ENCODE measurements around the gene CATSPERB.
"Not testable (repeated sequence)": the region's sequence is repeated elsewhere in the genome, so short reads cannot be mapped to it uniquely, and the experiment has no call there.

Gene CATSPERB

GRCh38 chr14:91677687-91678086 lies 54.2 kb downstream of the CATSPERB start:
- not testable (repeated sequence) for DNase-seq

GRCh38 chr14:91674911-91675310 lies 57.0 kb downstream of the CATSPERB start:
- DNase-seq: no peak

- no peak for DNase-seq
Measured at GRCh38 chr14:91669867-91670266, 62.0 kb downstream of the CATSPERB start.

- DNase-seq: not testable (repeated sequence)
Measured at GRCh38 chr14:91667101-91667500, 64.8 kb downstream of the CATSPERB start.

DNA sequence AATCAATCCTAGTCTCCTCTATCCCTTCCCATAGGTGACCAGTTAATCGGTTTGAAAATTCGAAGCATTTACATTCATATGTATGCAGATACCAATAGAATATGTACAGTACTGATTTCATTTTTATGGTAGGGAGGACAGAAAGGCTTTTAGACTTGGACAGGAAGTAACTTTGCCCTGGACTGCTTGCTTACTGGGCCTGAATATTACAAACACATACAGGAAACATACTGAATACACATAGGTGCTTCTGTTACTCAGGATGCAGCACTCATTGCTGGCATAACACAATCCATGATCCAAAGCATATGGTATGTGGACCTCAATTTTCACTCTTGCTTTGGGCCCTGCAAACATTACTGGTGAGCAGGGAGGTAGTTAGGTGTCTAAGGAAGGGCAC lies 71.1 kb downstream of the CATSPERB start:
- no peak for DNase-seq

DNA sequence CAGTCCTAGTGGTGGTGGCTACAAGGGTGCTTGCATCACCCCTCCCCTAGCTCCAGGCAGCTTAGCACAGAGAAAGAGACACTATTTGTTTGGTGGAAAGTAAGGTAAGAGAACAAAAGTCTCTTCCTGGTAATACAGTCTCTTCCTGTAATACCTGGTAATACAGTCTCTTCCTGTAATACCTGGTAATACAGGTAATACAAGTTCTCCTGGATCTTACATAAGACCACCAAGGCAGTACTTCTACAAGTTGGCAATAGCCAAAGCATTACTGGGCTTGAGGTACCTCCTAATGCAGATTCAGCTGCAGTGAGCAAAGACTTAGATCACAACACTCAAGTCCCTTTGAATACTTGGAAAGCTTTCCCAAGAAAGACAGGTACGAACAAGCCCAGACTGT lies 77.0 kb downstream of the CATSPERB start:
- DNase-seq: no peak

DNA sequence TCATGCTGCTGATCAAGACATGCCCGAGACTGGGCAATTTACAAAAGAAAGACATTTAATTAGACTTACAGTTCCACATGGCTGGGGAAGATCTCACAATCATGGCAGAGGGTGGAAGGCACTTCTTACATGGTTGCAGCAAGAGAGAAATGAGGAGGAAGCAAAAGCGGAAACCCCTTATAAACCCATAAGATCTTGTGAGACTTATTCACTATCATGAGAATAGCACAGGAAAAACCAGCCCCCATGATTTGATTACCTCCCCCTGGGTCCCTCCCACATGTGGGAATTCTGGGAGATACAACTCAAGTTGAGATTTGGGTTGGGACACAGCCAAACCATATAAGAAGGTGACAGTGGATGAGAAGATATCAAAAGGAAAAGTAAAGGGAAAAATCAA lies 78.4 kb downstream of the CATSPERB start:
- no peak for DNase-seq

GRCh38 chr14:91649930-91650329 lies 82.0 kb downstream of the CATSPERB start:
- DNase-seq: peak in 2 of 58 donors; percentile 6 to 11

GRCh38 chr14:91647856-91648255 lies 84.0 kb downstream of the CATSPERB start:
- DNase-seq: no peak

DNA sequence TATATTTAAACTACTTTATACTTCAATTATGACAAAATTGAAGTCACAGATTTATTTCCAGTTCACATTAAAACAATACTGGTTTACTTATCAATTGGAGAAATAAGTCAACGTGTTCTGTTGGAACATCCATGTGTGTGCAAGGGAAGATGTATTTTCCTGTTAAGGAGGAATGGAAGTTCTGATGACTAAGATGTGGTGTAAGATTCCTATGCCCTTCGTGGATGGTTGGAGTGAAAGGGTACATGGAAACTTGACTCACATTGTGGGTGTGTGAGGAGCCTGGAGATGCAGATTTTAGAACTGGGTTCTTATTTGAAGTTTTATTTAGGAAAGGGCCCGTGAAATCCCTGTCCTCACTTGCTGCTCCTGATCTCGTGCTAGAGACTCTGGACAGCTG lies 95.3 kb downstream of the CATSPERB start:
- no peak for DNase-seq

GRCh38 chr14:91624757-91625156 lies 107.1 kb downstream of the CATSPERB start:
- no peak for DNase-seq

- DNase-seq: no peak
Measured at GRCh38 chr14:91614187-91614586, 117.7 kb downstream of the CATSPERB start.

DNA sequence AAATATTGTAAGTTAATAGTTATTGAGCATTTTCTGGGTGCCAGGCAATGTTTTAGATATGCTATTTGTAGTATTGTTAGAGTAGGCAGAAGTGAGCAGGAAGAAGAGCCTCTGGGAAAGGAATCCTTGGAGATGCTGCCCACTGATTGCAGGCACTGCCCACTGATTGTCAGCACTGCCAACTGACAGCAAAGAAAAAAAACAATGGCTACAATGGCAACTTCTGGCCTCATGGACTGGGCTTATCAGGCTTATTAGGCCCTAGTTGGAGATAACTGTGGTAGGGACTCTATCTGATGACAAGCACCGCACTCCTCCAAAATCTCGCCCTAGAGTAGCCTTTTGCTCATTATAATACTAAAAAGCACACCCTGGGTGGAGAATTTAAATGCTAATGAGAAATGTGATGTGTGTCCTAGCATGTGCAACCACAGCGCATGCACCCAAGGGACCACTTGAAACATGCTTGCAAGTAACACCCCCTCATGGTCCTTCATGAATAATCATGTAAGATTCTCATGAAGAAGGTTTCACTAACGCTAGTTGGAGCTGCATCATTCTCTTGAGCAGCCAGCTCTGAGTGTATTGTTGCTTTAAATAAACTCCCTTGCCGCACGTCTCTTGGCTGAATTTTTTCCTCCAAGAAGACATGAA lies 118.3 kb downstream of the CATSPERB start:
- no peak for DNase-seq

GRCh38 chr14:91611528-91611927 lies 120.4 kb downstream of the CATSPERB start:
- no peak for DNase-seq

- no peak for DNase-seq
Measured at GRCh38 chr14:91609161-91609560, 122.7 kb downstream of the CATSPERB start.

DNA sequence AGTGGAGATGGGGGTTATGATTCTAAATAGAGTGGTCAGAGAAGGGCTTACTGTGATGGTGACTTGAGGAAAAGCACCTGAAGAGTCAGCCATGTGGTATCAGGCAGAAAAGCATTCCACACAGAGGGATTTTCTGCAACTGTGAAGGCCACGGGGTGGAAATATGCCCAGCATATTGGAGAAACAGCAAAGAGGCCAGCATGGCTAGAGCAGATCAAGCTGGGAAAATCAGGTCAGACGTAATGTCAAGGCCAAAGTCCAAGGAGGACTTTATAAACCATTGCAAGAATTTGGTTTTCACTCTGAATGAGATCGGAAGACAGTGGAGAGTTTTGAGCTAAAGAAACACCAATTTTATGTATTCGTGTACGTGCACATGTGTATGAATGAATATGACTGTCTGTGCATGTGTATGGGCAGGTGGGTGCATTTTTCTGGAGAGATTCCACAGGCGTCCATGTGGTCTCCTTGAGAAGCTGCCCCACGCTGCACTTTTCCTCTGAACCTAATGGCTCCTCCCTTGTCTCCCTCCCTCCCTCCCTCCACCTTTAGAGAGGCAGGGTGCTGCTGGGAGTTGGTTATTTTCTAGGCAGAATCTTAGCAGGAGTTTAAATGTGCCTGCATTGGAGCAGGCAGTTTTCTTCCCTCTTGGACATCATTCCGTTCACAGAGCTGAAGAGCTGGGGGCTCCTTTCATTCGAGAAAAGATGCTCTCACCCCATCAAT lies 124.4 kb downstream of the CATSPERB start:
- DNase-seq: no peak

DNA sequence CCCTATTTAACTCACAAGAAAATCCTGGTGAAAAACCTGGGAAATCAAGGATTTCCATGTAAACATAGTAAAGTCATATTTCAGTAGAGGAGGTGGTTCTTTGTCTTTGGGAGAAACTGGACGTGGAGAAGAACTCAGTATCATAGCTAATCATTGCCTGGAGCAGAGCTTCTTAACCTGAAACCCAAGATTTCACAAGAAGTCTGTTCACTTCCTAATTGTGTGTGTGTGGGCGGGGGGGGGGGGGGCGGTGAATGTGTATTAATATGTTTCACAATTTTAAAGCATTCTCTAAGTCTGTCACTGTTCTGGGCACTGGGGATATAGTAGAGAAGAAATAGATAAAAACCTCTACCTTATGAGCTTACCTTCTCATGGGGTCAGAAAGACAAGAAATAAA lies 125.0 kb downstream of the CATSPERB start:
- DNase-seq: no peak

DNA sequence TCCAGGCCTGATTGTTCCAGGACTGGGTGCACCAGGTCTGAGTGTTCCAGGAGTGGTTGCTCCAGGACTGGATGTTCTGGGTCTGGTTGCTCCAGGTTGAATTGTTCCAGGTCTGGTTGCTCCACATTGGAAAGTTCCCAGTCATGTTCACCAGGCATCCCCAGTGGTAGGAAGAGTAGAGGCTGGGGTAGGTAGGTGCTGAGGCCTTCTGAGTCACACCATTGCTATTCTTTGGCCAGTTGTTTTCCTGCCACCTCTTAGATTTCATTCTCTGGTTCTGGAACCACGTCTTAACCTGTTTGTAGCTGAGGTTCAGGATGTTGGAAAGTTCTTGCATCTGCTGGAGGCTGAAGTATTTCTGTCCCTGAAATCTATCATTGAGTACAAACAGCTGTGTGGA lies 127.3 kb downstream of the CATSPERB start:
- not testable (repeated sequence) for DNase-seq

GRCh38 chr14:91599994-91600393 lies 131.9 kb downstream of the CATSPERB start:
- DNase-seq: no peak

GRCh38 chr14:91595736-91596135 lies 136.2 kb downstream of the CATSPERB start:
- DNase-seq: no peak

GRCh38 chr14:91593957-91594356 lies 137.9 kb downstream of the CATSPERB start:
- not testable (repeated sequence) for DNase-seq

DNA sequence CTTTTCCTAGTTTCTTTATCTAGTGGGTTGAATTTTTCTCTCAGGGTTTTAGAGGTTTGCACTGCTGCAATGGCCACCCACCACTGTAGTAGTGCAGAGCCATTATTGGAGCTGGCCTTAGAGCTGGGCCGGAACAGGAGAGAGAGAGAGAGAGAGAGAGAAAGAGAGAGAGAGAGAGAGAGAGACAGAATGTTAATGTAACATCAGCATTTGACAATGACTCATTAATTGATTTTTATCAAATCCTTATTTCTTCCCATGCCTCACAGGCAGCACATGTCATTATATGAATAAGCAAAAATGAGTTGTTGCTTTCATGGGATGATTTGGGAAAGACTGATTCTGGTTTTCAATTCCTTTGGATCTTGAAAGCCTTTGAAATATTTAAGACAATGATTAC lies 145.5 kb downstream of the CATSPERB start:
- DNase-seq: no peak

DNA sequence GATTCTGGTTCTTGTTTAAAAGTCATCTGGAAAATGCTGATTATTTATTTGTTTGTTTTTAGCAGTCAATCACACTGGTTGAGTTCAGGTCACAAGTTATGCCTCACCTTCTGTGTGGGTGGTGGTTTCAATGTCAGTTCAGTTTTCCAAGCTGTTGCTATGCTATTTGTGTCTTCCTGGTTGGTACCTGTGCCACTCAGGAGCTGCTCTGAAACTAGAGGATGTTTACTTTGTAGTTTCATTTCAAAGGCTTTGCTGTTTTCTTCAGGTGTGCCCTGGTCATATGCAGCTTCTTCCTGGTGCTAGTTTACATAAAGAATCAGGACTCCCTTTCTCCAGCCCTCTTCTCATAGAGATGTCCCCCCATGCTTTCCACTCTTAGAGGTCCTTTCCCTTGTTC lies 146.0 kb downstream of the CATSPERB start:
- no peak for DNase-seq

Data from anterior cingulate cortex (tissue), 58 donors.